Type B pancreatic cell (in vitro differentiated cells): ENCODE measurements around the gene STXBP6. TPM values are rescaled to one million over a fixed set of nuclear protein-coding genes. Genes with fewer than 3 reads are reported as not detected.
"Not testable (repeated sequence)": the region's sequence is repeated elsewhere in the genome, so short reads cannot be mapped to it uniquely, and the experiment has no call there.

Experiments used
- DNase-seq: peaks from one replicate; pipeline ENCODE4 v3.0.0; 2021; ENCODE audit warnings: mixed read lengths; ENCODE audit not compliant: unreplicated experiment; ENCODE audit errors: extremely low spot score
- H3K27ac Mint-ChIP-seq: 2 replicates; pipeline ENCODE4 v1.8.0; 2021; ENCODE audit warnings: mild to moderate bottlenecking, mixed read lengths
- H3K27me3 Mint-ChIP-seq: 2 replicates; pipeline ENCODE4 v1.8.0; 2021; ENCODE audit warnings: mixed read lengths
- H3K36me3 Mint-ChIP-seq: 2 replicates; pipeline ENCODE4 v1.8.0; 2021; ENCODE audit warnings: mixed read lengths
- H3K4me1 Mint-ChIP-seq: one replicate; pipeline ENCODE4 v1.8.0; 2021; ENCODE audit warnings: mixed read lengths; ENCODE audit not compliant: unreplicated experiment
- H3K4me3 Mint-ChIP-seq: 2 replicates; pipeline ENCODE4 v1.8.0; 2021; ENCODE audit warnings: mild to moderate bottlenecking, mixed read lengths
- H3K9me3 Mint-ChIP-seq: 2 replicates; pipeline ENCODE4 v1.8.0; 2021; ENCODE audit warnings: mixed read lengths
- total RNA-seq: library from RNA; stranded (reverse); gene quantifications from 2 replicates; pipeline ENCODE4 v1.2.1, GENCODE V29; 2021; ENCODE audit warnings: low replicate concordance
- TF ChIP-seq, protein P1 (sequence below): fragments of 200-600 bp; sonication (generic); conservative IDR thresholded peaks from 2 replicates; pipeline ENCODE4 v1.5.0; 2021; ENCODE audit warnings: antibody characterized with exemption, mild to moderate bottlenecking

The STXBP6 gene
- total RNA-seq, 1 donor from 2014 or later = 17.0 TPM

DNA sequence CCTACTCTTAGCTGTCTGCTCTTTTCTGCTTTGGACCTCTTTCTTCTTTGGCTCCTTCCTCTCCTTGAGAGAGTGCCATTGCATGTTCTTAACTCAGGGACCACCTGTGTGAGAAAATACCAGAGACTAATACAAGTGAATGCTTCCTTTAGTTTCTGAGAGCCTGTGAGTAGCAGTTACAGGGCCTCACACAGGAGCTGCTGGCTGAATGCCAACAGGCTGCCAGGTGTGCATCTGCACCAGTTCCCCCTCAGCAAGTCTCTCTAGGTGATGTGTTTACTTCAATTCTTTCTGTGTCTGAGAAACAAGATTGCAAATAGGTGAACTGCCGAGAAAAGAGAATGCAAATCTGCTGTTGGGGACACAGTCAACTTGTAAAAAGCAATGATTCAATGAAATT, 108.2 kb downstream of the STXBP6 start:
- H3K27me3 Mint-ChIP-seq = no peaks in the 10 kb centered on the region
- H3K4me1 Mint-ChIP-seq = peaks cover 13% of the 10 kb centered on the region
- no peak for DNase-seq
- no peaks in the 10 kb centered on the region for H3K9me3 Mint-ChIP-seq
- no peaks in the 10 kb centered on the region for H3K36me3 Mint-ChIP-seq
- peak overlapping the region; percentile 35 for H3K27ac Mint-ChIP-seq
- H3K4me3 Mint-ChIP-seq = peak overlapping the region; percentile 18
- TF ChIP-seq, protein P1, sequence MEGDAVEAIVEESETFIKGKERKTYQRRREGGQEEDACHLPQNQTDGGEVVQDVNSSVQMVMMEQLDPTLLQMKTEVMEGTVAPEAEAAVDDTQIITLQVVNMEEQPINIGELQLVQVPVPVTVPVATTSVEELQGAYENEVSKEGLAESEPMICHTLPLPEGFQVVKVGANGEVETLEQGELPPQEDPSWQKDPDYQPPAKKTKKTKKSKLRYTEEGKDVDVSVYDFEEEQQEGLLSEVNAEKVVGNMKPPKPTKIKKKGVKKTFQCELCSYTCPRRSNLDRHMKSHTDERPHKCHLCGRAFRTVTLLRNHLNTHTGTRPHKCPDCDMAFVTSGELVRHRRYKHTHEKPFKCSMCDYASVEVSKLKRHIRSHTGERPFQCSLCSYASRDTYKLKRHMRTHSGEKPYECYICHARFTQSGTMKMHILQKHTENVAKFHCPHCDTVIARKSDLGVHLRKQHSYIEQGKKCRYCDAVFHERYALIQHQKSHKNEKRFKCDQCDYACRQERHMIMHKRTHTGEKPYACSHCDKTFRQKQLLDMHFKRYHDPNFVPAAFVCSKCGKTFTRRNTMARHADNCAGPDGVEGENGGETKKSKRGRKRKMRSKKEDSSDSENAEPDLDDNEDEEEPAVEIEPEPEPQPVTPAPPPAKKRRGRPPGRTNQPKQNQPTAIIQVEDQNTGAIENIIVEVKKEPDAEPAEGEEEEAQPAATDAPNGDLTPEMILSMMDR = no peak

DNA sequence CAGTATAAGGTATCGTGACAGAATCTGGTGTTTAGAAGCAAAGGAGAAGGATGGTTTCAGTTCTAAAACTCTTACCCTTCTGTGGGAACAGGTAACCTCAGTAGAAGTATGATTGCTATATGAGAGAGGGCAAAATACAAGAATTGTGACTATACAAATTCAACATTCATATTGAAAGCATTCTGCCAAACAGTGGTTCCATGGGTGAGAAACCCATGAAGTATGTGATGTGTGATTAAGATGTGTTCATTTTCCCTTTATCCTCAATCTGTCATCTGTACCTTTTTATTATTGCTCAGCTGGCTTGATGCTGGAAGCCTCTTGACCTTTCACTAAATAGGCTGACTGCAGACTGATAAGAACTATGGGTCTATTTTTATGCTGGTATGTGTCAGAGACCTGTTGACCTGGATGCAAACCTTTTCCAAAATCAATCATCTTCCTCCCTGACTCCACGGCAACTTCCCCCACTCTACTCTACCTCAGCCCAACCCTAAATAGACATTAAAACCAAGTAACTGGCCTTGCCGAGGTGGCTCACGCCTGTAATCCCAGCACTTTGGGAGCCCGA, 109.6 kb downstream of the STXBP6 start:
- Mint-ChIP-seq H3K36me3 (no peaks in the 10 kb centered on the region), H3K9me3 (no peaks in the 10 kb centered on the region), H3K4me3 (no peak overlapping the region), H3K4me1 (peaks cover 13% of the 10 kb centered on the region), H3K27me3 (no peaks in the 10 kb centered on the region), H3K27ac (no peak overlapping the region)
- no peak for DNase-seq
- TF ChIP-seq, protein P1 = no peak

DNA sequence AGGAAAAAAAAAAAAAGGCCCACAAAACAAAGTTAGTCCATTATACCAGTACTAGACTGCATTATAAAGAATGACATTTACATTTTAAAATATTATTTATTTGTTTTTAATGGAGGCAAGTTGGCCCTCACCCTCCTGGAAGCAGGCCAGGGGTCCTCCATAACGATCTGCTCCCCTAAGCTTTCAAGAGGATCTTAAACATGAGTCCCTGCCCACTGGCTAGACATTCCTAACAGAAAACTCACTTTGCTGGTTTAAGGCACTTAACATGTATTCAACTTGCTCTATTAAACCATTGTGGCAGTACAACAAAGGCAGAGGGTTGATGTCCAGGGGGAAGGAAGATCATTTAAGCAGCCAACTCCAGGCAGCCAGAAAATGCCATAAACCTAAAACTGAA, 111.4 kb downstream of the STXBP6 start:
- no peak for DNase-seq
- H3K4me1 Mint-ChIP-seq = peaks cover 13% of the 10 kb centered on the region
- no peaks in the 10 kb centered on the region for H3K27me3 Mint-ChIP-seq
- TF ChIP-seq, protein P1 = no peak
- no peaks in the 10 kb centered on the region for H3K36me3 Mint-ChIP-seq
- no peak overlapping the region for H3K4me3 Mint-ChIP-seq
- no peaks in the 10 kb centered on the region for H3K9me3 Mint-ChIP-seq
- H3K27ac Mint-ChIP-seq = no peak overlapping the region

DNA sequence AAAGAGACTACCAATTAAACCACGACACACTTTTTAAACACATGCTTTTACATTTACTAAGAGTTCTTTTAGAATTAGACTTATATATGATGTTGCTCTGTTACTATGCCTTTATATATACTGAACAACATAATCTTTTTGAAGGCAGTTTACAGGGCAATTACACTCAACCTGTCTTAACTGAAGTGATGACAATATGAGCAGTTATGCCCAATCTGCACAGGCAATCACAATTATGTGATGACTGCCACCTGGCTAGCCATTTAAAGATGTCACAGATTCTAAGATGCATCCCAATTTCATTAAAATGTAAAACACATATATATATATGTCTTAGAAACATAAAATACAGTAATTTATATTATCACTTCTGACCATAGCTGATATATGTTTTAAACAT, 112.6 kb downstream of the STXBP6 start:
- H3K4me3 Mint-ChIP-seq = no peak overlapping the region
- no peaks in the 10 kb centered on the region for H3K27me3 Mint-ChIP-seq
- no peak for DNase-seq
- H3K4me1 Mint-ChIP-seq = peaks cover 5% of the 10 kb centered on the region
- TF ChIP-seq, protein P1 = no peak
- H3K9me3 Mint-ChIP-seq = no peaks in the 10 kb centered on the region
- H3K36me3 Mint-ChIP-seq = peaks cover 3% of the 10 kb centered on the region
- no peak overlapping the region for H3K27ac Mint-ChIP-seq

DNA sequence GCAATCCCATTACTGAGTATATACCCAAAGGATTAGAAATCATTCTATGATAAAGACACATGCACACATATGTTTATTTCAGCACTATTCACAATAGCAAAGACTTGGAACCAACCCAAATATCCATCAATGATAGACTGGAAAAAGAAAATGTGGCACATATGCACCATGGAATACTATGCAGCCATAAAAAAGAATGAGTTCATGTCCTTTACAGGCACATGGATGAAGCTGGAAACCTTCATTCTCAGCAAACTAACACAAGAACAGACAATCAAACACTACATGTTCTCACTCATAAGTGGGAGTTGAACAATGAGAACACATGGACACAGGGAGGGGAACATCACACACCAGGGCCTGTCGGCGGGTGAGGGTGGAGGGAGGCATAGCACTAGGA, 113.2 kb downstream of the STXBP6 start:
- H3K27me3 Mint-ChIP-seq, H3K27ac Mint-ChIP-seq, H3K36me3 Mint-ChIP-seq, H3K9me3 Mint-ChIP-seq, H3K4me1 Mint-ChIP-seq, H3K4me3 Mint-ChIP-seq, DNase-seq: not testable (repeated sequence)

DNA sequence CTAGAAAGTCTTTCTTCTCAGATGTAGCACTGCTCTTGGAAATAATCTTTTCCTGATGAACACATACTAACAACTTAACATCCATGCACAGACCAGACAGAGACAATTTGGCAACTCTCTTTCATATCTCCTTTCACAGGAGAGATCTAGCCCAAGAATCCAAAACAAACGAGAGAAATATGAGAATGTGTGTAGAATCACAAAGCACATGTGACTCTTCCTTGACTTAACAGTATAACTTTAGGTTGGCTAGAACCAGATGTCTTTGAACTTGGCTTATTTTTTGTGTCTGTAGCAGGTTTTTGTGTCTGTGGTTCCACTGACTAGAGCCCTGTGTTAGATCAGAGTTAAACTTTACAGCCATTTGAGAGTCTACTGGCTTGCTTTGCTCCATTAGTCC, 114.2 kb downstream of the STXBP6 start:
- TF ChIP-seq, protein P1 = no peak
- Mint-ChIP-seq H3K4me3 (no peak overlapping the region), H3K27me3 (no peaks in the 10 kb centered on the region), H3K27ac (no peak overlapping the region), H3K4me1 (no peaks in the 10 kb centered on the region), H3K9me3 (no peaks in the 10 kb centered on the region), H3K36me3 (peaks cover 6% of the 10 kb centered on the region)
- DNase-seq = no peak
